WTC11 (cell line): ENCODE data around the gene FER1L5. TPM values are rescaled to one million over a fixed set of nuclear protein-coding genes. Genes with fewer than 3 reads are reported as not detected.

Experiments used
- ATAC-seq: fragments of 200-7000 bp; cut with Tn5 transposase; 2 replicates; pipeline ENCODE4 v1.10.0; 2021; ENCODE audit warnings: mild to moderate bottlenecking, moderate library complexity
- CTCF ChIA-PET: fragments of 300-600 bp; sonication (Branson Sonifier 250); formaldehyde crosslinking; loops from one replicate; lab custom pipeline; 2021; ENCODE audit warnings: antibody characterized with exemption; lab: Charles Lee
- POLR2A ChIA-PET: fragments of 350-600 bp; sonication (Branson Sonifier 250); formaldehyde crosslinking; loops from one replicate; lab custom pipeline; 2021; ENCODE audit warnings: antibody characterized with exemption; lab: Charles Lee
- DNase-seq: peaks from one replicate; pipeline ENCODE4 v3.0.0; 2021; ENCODE audit warnings: low spot score
- H3K27ac Mint-ChIP-seq: 2 replicates; pipeline ENCODE4 v1.8.0; 2021; ENCODE audit warnings: mixed read lengths
- H3K27me3 Mint-ChIP-seq: 2 replicates; pipeline ENCODE4 v1.8.0; 2021; ENCODE audit warnings: low read depth, mild to moderate bottlenecking, moderate library complexity, mixed read lengths
- H3K36me3 Mint-ChIP-seq: 2 replicates; pipeline ENCODE4 v1.8.0; 2021; ENCODE audit warnings: mixed read lengths
- H3K4me1 Mint-ChIP-seq: 2 replicates; pipeline ENCODE4 v1.8.0; 2022; ENCODE audit warnings: mixed read lengths
- H3K4me3 Mint-ChIP-seq: 2 replicates; pipeline ENCODE4 v1.8.0; 2021; ENCODE audit warnings: mild to moderate bottlenecking, moderate library complexity, mixed read lengths
- H3K9me3 Mint-ChIP-seq: 2 replicates; pipeline ENCODE4 v1.8.0; 2021; ENCODE audit warnings: mixed read lengths
- AR ChIP-seq: fragments of 250-450 bp; sonication (Bioruptor Pico); IDR thresholded peaks from 2 replicates; pipeline ENCODE4 v1.9.0; 2021; ENCODE audit warnings: mild to moderate bottlenecking
- ATF6 ChIP-seq: sonication (generic); formaldehyde crosslinking; IDR thresholded peaks from 2 replicates; pipeline ENCODE4 v1.8.1; 2023; ENCODE audit warnings: mild to moderate bottlenecking, missing genetic modification reagents
- CREB1 ChIP-seq: sonication (generic); formaldehyde crosslinking; IDR thresholded peaks from 2 replicates; pipeline ENCODE4 v1.8.0; 2023; ENCODE audit warnings: mild to moderate bottlenecking, missing genetic modification reagents
- E2F1 ChIP-seq: sonication (generic); formaldehyde crosslinking; IDR thresholded peaks from 2 replicates; pipeline ENCODE4 v1.8.0; 2022; ENCODE audit warnings: mild to moderate bottlenecking, missing genetic modification reagents
- ELF4 ChIP-seq: sonication (generic); formaldehyde crosslinking; IDR thresholded peaks from 2 replicates; pipeline ENCODE4 v1.8.1; 2022; ENCODE audit warnings: low read depth, mild to moderate bottlenecking, moderate library complexity, missing genetic modification reagents
- ESRRA ChIP-seq: sonication (generic); formaldehyde crosslinking; IDR thresholded peaks from 2 replicates; pipeline ENCODE4 v1.8.1; 2022; ENCODE audit warnings: mild to moderate bottlenecking, missing genetic modification reagents, borderline replicate concordance
- ETV6 ChIP-seq: sonication (generic); formaldehyde crosslinking; IDR thresholded peaks from 2 replicates; pipeline ENCODE4 v1.8.1; 2022; ENCODE audit warnings: mild to moderate bottlenecking, missing genetic modification reagents
- FOXP4 ChIP-seq: sonication (generic); formaldehyde crosslinking; IDR thresholded peaks from 2 replicates; pipeline ENCODE4 v1.8.0; 2022; ENCODE audit warnings: mild to moderate bottlenecking, missing genetic modification reagents
- KAT7 ChIP-seq: sonication (generic); formaldehyde crosslinking; IDR thresholded peaks from 2 replicates; pipeline ENCODE4 v1.8.1; 2023; ENCODE audit warnings: missing genetic modification reagents, mild to moderate bottlenecking, borderline replicate concordance
- NFATC4 ChIP-seq: fragments of 250-450 bp; sonication (Bioruptor Pico); IDR thresholded peaks from 2 replicates; pipeline ENCODE4 v1.9.0; 2021; ENCODE audit warnings: mild to moderate bottlenecking
- NR3C1 ChIP-seq: sonication (generic); formaldehyde crosslinking; conservative IDR thresholded peaks from 2 replicates; pipeline ENCODE4 v1.8.1; 2023; ENCODE audit warnings: low read depth, mild to moderate bottlenecking, missing genetic modification reagents
- OVOL2 ChIP-seq: fragments of 250-450 bp; sonication (Bioruptor Pico); IDR thresholded peaks from 2 replicates; pipeline ENCODE4 v1.9.0; 2021; ENCODE audit warnings: mild to moderate bottlenecking, borderline replicate concordance
- SMAD3 ChIP-seq: sonication (generic); formaldehyde crosslinking; IDR thresholded peaks from 2 replicates; pipeline ENCODE4 v1.8.0; 2022; ENCODE audit warnings: missing genetic modification reagents, mild to moderate bottlenecking, borderline replicate concordance
- SMAD4 ChIP-seq: sonication (generic); formaldehyde crosslinking; IDR thresholded peaks from 2 replicates; pipeline ENCODE4 v1.8.0; 2022; ENCODE audit warnings: mild to moderate bottlenecking, missing genetic modification reagents
- TCF7 ChIP-seq: sonication (generic); formaldehyde crosslinking; IDR thresholded peaks from 2 replicates; pipeline ENCODE4 v1.8.0; 2022; ENCODE audit warnings: mild to moderate bottlenecking, low read depth, missing genetic modification reagents, moderate library complexity
- USF2 ChIP-seq: sonication (generic); formaldehyde crosslinking; IDR thresholded peaks from 2 replicates; pipeline ENCODE4 v1.8.1; 2023; ENCODE audit warnings: mild to moderate bottlenecking, missing genetic modification reagents, moderate library complexity
- ZNF423 ChIP-seq: fragments of 250-450 bp; sonication (Bioruptor Pico); IDR thresholded peaks from 2 replicates; pipeline ENCODE4 v2.1.2; 2022; ENCODE audit warnings: mild to moderate bottlenecking, moderate library complexity
- ZNF512 ChIP-seq: sonication (generic); formaldehyde crosslinking; IDR thresholded peaks from 2 replicates; pipeline ENCODE4 v1.8.1; 2022; ENCODE audit warnings: missing genetic modification reagents, borderline replicate concordance
- total RNA-seq: library from RNA; stranded (reverse); gene quantifications from 3 replicates; pipeline ENCODE4 v1.2.3, GENCODE V29; 2021

The FER1L5 gene
- total RNA-seq, 1 experiment from 2014 or later: 1.4 TPM

- TF ChIP-seq OVOL2 (CRISPR knock-in tag) (no peak), ELF4 (no peak)
Measured at GRCh38 chr2:96680561-96681141, 38.1 kb downstream of the FER1L5 start (continued).

GRCh38 chr2:96681540-96681939, 39.0 kb downstream of the FER1L5 start:
- TF ChIP-seq ETV6 (no peak), ESRRA (CRISPR knock-in tag) (no peak), TCF7 (CRISPR knock-in tag) (no peak), NFATC4 (CRISPR knock-in tag) (no peak), ATF6 (CRISPR knock-in tag) (no peak), KAT7 (CRISPR knock-in tag) (no peak), CREB1 (CRISPR knock-in tag) (no peak), E2F1 (CRISPR knock-in tag) (no peak), ZNF512 (CRISPR knock-in tag) (no peak), SMAD4 (no peak), NR3C1 (CRISPR knock-in tag) (no peak)
- H3K36me3 Mint-ChIP-seq: no peaks in the 10 kb centered on the region

GRCh38 chr2:96683307-96683706, 40.7 kb downstream of the FER1L5 start:
- H3K4me1 Mint-ChIP-seq: peaks cover 16% of the 10 kb centered on the region
- TF ChIP-seq ZNF423 (CRISPR knock-in tag): no peak
- no peak for TF ChIP-seq AR (CRISPR knock-in tag)
- no peak for TF ChIP-seq ATF6 (CRISPR knock-in tag)
- no peak for TF ChIP-seq OVOL2 (CRISPR knock-in tag)
- no peak for TF ChIP-seq FOXP4 (CRISPR knock-in tag)
- TF ChIP-seq USF2 (CRISPR knock-in tag): no peak
- no peak for TF ChIP-seq SMAD3 (CRISPR knock-in tag)
- TF ChIP-seq, all 79 proteins: peak for 0
- Mint-ChIP-seq H3K4me3 (no peak overlapping the region), H3K36me3 (no peaks in the 10 kb centered on the region), H3K9me3 (no peaks in the 10 kb centered on the region), H3K27me3 (no peaks in the 10 kb centered on the region), H3K27ac (no peak overlapping the region)
- ChIA-PET POLR2A (interaction anchor here (0.6 kb wide), 1 partner anchor 12 kb away, joined by 3 read pairs; no protein-coding TSS in a partner anchor), CTCF (no interaction called here)
- ATAC-seq (no peak), DNase-seq (no peak)

More at GRCh38 chr2:96681540-96681939, 39.0 kb downstream of the FER1L5 start:
- ATAC-seq (no peak), DNase-seq (no peak)
- Mint-ChIP-seq H3K27ac (no peak overlapping the region), H3K4me1 (peaks cover 16% of the 10 kb centered on the region), H3K4me3 (no peak overlapping the region), H3K9me3 (no peaks in the 10 kb centered on the region), H3K27me3 (no peaks in the 10 kb centered on the region)
- ChIA-PET CTCF (no interaction called here), POLR2A (no interaction called here)
